Hematopoietic multipotent progenitor cell (in vitro differentiated cells): ENCODE measurements around the gene CDHR1. TPM values are rescaled to one million over a fixed set of nuclear protein-coding genes. Genes with fewer than 3 reads are reported as not detected.

Source experiments
- DNase-seq, 3 donors: peaks; one replicate each; pipeline ENCODE4 v3.0.0-alpha.2; 2011 to 2015; ENCODE audit warnings: low read depth in 2 of 3, low spot score in 2 of 3
- total RNA-seq: library from RNA; depleted of rRNA; stranded (reverse); fragments of >200 nt; gene quantifications from one replicate; pipeline ENCODE4 v1.2.3, GENCODE V29; 2012

Gene CDHR1
- total RNA-seq, 1 donor = under 0.01 TPM

DNA sequence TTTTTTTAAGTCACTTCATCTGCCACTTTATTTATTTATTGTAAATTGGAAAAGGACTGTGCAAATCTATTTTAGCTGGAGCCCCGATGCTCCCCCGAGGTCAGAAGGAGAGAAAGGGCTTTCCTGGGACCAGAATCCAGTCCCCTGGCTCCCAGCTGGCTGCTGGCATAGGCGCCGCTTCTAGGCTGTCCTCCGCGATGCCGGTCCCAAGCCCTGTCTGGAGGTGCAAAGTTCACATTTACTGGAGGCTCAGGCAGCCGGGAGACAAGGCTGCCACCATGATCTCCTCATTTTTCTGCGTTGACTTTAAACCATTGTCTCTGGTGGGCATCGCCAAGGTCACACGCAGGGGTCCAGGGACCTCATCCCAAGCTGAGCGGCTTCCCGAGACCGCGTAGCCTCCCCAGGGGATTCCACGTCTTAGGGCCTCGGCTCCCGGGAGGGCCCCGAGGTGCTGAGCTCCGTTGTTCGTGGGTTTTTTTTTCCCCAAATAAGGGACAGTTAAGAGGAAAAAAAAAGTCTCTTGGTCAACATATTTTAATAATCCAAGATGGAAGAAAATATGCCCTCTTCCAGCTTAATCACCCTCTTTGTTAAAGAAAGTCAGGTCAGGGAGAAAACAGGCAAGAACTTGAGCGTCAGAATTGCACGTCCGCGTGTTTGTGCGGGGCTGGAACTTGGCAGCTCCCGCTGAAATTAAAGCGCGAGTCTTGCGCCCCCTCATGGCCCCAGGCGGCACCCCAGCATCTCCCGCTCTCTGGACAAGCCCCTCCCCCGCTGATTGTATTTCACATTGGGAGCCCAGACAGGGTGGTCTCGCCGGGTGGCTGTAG is 62.4 kb downstream of the CDHR1 start:
- peak; percentile 5 to 55 (median 39) for DNase-seq

DNA sequence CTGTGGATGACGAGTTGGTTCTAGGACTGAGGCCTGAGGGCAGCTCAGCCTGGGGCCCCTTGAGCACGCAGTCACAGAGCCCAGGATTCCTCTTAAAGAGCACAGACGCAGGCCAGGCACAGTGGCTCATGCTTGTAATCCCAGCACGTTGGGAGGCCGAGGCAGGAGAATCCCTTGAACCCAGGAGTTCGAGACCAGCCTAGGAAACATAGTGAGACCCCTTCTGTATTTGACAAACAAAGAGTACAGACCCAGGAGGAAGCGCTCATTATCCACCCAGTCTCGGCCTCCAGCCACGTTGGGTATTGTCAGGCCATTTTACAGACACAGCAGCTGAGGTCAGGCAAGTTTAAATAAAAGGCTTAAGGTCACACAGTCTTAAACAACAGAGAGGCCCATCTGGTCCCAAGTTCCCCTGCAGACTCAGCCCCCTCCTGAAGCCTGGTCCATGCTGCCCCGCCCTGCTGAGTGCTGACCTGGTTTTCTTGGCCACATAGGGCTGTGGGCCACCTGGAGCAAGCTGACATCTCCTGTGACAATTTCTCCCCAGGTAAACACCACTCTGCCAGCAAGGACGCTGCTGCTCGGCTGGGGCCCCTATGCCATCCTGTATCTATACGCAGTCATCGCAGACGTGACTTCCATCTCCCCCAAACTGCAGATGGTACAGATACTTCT is 63.1 kb downstream of the CDHR1 start:
- no peak for DNase-seq

DNA sequence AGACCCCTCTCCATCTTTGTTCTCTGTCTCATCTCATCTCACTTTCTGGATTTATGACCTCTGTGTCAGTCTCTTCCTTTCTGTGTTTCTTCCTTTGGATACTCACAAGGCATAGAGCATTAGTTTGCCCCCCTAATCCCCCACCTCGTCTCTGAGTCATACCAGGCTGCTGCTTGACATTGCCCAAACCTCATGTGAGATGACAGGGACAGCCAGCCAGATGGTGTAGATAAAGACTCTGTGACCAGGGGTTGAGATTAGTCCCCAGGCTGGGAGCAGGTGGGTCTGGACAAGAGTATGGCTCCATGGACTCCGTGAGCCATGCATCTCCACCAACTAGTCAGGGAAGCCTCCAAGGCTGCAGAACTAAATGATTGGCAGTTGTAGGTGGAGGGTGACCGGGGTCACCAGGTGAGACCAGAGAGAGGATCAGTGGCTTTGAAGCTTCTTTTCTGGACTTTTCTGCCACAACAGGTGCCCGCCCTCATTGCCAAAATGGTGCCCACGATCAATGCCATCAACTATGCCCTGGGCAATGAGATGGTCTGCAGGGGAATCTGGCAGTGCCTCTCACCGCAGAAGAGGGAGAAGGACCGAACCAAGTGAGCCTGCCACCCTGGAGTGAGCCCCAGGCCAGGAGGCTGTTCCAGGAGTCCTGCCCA is 63.8 kb downstream of the CDHR1 start:
- peak in 1 of 3 donors; percentile 9 for DNase-seq

DNA sequence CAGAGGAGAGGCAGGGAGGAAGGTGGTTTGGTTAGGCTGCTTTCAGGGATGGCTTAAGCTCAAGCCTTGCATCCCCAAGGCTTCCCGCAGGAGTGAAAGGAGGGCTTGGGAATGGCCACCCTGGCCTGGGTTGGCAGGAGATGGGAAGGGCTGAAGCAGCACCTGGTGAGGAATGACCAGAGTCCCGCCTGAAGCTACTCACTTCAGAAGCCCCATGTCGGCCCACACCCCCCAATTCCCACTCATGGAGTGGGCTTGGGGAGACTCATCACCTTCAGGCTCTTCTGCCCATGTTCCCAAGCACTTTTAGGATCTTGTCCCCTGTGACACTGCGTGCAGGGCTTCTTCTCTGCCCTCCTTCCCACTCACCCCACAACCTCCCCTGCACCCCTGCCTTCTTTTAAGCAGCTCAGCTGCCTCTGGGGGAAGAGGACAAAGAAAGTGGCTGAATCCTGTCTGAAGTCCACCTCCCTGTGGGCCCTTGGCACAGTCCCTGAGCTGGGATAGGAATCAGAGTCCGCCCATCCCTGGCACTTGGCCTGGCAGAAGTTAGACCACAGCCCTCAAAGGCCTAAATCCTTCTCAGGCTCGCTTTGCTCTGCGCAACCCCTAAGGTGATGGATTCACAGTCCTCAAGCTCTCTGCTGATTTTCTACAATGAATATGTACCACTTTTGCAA is 67.0 kb downstream of the CDHR1 start:
- DNase-seq = no peak

DNA sequence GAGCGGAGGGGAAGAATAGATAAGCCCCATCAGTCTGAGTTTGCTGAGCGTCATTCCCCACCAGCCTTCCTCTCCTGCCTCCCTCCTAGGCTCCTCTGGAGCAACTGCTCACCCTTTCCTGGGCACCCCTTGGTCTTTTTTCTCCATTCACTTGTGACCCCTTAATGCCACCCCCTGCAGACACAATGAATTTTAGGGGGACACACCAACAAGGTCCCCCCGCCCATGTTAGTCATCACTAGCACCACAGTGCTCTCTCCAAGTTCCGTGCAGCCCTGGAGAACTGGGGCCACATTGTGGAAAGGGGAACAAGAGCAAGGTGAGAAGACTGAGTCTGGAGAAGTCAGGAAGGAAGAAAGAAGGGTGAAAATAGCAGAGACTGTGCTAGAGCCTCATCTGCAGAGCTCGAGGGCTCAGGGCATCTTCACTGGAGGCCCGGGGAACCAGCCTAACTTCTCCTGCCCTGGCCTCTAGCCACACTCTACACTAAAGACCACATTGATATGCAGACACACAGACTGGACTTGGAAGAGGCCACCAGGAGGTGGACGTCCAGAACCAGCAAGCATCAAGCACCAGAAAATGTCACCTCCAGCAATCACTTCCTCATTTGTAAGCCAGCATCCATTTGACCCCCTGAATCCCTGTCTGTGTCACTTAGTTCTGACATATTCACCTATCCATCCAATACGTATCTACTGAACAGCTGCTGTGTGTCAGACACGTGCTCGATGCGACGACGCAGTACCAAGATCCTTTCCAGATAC is 68.0 kb downstream of the CDHR1 start:
- no peak for DNase-seq

DNA sequence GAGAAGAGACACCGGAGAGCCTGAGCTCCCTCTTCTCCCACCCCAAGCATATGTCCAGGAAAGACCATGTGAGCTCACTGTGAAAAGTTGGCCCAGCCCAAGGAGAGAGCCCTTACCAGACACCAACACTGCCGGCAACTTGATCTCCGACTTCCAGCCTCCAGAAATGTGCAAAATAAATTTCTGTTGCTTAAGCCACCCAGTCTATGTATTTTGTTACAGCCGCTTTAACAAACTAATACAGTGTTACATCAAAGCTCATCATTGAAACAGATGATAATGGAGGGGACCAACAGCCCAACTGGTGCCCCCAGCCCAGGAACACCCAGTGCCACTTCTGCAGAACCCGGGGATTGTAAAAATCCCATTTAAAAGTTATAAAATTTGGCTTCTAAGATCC is 69.4 kb downstream of the CDHR1 start:
- no peak for DNase-seq

DNA sequence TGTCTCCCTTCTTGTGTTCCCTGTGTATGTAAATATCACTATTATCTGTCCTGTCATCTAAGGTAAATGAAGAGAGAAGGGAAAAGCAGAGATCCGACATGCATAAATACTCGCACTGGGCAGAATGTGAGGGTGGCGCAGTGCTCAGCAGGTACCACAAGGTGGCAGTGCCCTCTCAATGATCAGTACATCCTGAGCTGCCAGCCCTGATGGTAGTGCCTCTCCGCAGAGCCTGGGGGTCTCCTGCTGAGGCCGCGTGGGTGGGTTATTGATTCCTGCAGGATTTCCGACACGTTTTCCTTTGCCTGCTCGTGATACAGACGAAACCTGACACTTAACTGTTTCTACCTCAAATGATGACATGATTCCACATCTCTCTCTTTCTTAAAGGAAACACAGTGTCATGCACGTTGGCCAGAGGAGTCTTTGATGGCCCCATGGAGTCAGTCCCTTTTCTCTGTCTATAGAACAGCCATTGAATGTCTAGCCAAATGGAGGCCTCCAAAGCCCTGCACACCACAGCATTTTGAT is 70.3 kb downstream of the CDHR1 start:
- DNase-seq = peak; percentile 45 to 68 (median 49)

DNA sequence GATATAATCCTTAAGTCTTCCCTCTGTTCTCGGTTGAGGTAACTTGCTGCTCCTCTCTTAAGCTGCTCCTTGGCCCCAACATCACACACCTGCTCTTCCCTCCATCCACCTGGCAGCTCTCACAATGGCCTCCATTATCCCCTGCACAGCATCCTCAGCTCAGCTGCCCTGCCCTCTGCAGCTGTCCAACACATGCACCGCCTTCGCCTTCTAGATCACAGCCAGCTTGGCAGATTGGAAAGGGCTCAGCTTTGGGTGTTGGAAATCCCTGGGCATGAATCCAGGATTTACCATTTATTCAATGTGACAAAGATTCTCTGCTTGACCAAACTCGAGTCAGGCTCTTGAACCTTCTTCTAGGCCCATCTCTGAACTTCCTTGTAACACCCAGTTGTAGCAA is 71.1 kb downstream of the CDHR1 start:
- no peak for DNase-seq

DNA sequence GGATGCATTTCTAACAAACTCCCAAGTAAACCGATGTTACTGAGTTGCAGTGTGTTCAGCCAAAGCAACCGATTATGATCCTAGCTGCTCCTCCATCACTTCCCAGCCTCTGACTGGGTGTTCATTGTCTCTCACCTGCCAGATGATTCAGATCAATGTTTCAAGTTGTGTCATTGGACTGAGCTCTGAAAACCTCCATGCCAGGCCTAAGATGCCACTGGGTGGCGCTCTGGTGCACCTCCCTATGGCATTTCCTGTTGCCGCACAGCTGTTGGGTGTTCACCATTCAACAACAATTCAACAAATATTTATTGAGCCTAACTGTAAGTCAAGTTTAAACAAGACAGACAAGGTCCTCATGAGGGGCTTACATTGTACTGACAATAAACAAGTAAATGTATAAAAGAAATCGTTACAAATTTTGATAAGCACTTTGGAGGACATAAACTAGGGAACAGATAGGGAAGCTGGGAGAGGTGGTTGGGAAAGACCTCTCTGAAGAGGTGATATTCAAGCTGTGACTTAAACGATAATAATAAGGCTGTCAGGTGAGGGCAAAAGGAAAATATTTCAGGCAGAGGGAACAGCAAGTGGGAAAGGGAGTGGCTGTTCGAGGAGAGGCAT is 73.3 kb downstream of the CDHR1 start:
- peak; percentile 23 to 66 (median 54) for DNase-seq

DNA sequence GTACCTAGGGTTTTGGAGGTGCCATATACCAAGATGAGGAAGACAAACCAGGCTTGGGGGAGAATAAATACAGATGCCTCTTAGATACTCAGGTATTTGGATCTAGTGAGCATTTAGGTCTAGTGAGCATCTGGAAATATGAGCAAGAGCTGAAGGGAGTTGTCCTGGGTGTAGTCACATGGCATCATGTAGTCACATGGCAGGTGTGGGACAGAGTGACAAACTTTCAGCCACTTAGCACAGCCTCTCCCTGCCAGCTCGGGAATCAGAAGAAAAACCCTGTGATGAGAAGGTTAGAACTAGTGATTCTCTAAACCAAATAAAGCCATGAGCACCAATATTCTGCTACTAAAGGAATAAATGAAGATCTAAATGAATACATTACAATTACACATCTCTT is 74.8 kb downstream of the CDHR1 start:
- DNase-seq = no peak

Other genes with a start within 250 kb of the CDHR1 start
- gene GHITM, start 55.0 kb upstream of the CDHR1 start, total RNA-seq = 85.6 TPM
- not detected for gene GPR15LG, start 20.7 kb upstream of the CDHR1 start, total RNA-seq
- gene LRIT2, start 31.0 kb downstream of the CDHR1 start, total RNA-seq = not detected
- gene LRIT1, start 47.0 kb downstream of the CDHR1 start, total RNA-seq = not detected
- not detected for gene RGR, start 50.5 kb downstream of the CDHR1 start, total RNA-seq
- gene CCSER2, start 134.1 kb downstream of the CDHR1 start, total RNA-seq = 5.4 TPM